ENCODE data around the gene SCGB1C2.

Gene SCGB1C2

DNA sequence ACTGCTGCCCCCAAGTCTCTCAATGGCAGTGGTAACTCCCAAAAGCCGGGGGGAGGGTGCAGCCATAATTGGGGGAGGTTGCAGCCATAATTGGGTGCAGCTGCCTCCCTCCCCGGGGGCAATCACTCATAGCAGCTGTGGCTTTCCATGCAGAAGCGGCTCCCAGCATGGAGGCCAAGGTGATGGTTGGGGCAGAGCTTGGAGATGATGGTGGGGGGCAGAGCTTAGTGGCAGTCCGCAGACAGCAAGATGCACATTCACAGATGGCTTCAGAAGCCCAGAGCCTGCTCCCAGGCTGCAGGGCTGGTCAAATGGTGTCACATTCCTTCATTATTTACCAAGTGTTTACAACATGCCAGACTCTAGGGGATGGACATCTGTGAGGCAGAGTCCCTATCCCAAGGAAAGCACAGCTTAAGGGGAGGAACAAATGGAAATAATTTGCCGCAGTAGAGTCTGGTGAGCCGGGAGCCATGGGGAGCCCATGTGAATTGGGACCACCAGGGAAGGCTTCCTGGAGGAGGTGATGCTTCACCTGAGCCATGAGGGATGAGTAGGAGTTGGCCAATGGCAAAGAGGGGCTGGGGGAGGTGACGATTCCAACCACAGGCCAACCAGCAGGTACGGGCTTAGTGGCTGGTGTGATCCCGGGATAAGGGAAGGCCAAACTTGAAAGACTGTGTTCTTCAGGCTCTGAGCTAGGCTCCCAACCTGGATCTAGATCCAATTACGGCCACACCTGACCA lies 36.0 kb downstream of the SCGB1C2 start:
- DNase-seq, result no peak

DNA sequence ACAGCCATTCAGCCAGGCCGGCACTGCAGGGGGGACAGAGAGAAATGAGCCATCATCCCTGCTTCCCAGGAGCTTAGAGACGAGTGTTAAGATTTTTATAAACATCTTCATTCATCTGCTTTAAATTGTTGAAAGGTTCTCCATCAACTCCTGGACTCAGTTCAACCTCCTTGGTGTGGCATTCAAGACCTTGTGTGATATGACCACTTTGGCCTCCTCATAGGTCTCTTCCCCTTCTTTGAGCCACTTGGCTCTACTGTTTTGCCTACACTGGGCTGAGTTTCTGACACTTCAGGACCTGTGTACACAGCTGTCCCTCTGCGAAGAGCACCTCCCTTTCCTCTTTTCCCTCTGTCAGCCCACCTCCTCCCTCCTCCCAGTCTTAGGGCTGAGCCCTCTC lies 39.8 kb downstream of the SCGB1C2 start:
- DNase-seq, result no peak

DNA sequence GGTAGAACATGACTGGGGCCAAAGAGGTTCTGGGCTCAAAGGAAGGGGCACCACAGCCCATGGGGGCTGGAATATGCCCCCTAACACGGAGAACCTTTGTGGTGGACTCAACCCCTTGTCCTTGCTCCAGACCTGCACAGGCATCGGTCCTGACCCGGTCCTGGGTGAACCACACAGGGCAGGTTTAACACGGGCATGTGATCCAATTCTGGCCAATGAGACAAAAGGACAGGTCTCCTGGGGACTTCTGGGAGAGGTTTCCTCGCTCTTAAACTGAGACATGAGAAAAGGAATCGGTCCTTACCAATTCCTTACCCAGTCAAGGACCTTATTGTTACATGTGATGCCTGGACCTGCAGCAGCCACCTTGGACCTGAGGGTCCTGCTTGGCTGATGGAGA lies 40.4 kb downstream of the SCGB1C2 start:
- DNase-seq, result no peak

DNA sequence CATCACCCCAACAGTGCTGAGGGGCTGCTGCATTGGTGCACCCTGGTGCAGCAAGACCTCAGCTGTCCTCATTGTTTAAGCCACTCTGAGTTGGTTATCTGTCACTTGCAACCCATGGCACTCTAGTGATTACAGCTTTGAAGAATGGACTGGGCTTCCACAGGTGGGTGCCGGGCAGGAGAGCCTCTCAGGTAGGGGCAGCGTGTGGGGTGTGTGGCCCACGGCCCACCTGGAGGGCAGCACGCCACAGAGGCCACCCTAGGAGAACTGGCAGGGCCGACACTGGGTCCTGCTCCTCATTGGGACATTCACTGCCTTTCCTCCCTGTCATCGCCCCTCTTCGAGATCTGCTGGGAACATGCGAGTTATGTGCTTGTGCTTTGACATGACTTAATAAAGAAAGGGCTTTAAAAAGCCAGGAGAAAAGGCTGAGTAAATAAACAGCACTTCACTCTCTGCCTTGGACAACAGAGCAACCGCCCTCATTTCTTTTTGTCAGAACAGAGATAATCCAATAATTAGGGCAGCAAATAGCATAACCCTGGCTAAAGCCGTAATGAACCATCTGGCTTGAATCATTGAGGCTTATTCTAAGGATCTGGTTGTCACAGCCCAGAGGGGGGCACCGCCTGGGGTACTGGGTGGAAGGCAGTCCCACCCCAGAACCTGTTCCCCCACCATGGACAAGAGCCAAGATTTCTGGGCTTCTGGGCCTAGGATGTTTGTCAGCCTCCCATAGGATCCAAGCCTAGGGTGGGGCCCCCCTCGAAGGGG lies 41.1 kb downstream of the SCGB1C2 start:
- no peak for DNase-seq

DNA sequence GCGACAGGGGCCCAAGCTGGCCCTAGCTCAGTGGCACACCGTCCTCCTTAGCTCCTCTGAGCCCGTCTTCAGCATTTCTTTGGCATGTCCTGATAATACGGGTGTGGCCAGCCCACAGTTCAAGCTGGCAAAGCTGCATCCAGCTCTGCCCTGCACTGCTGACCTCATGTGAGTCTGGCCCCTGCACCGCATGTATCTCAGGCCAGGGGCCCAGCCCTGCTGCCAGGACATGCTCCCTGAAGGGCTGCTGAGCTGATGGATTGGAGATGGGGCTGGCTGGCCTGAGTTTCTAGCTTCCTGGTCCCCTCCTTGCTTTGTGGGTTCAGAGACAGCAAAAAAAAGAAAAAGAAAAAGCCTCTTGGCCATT lies 41.7 kb downstream of the SCGB1C2 start:
- DNase-seq, result no peak

DNA sequence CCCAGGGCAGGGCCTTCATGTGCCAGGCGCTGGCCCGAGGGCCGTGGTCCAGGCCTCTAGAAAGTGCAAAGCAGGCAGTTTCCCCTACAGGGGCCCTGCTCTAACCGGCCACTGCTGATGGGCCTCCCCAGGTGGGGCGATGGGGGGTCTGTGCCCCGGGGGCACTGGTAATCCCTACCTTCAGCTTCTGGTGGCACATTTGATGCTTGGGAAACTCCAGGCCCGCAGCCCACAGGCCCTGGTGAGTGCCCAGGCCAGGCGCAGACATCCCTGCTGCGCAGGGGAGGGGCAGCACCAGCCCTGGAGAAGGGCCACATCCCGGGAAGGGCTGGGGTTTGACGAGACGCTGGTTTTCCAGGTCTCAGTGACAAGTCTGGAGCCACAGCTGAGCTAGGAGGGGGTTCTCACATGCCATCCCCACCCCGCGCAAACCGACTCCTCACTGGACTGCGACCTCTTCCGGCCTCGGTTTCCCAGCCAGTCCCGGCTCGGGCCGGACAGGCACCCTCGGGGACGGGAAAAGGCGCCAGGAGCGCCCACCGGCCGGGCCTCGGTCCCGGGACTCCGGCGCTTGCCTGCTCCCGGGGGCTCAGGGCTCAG lies 42.5 kb downstream of the SCGB1C2 start:
- DNase-seq, result no peak

DNA sequence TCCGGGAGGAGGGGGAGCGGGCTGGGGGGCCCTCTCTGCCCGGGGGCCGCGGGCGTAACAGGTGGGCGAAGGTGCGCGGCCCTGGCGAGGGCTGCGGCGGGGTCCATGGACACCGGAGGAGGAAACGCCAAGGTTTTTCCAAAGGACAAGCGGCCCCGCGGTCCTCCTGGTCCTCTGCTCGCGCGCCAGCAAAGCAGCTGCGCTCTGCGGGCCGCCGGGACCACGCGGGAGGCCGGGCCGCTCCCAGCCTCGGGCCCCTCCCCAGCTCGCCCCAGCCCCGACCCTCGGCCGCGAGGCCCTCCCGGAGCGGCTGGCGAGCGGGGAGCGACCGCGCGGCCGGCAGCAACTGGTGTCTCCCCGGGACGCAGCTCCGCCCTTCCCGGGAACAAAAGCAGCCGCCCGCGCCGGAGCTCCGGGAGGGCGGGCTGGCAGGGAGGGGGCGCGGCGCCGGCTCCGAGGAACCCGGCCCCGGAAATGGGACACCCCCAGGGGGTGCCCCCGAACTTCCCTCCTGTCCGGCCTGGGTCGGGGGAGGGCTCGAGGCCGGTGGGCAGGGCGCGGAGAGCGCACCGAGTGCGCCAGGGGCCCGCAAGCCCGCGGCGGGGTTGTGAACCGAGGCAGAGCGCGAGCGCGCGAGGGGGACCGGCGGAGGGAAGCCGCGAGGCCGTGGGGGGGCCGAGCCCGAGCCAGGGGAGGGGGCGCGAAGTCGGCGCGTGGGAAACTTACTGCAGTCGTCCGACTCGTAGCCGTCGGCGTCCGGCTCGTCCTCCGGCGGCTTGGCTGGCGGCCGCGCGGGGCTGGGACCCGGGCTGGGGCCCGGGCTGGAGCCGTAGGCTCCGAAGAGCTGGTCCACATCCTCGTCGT lies 43.2 kb downstream of the SCGB1C2 start:
- DNase-seq, result no peak

DNA sequence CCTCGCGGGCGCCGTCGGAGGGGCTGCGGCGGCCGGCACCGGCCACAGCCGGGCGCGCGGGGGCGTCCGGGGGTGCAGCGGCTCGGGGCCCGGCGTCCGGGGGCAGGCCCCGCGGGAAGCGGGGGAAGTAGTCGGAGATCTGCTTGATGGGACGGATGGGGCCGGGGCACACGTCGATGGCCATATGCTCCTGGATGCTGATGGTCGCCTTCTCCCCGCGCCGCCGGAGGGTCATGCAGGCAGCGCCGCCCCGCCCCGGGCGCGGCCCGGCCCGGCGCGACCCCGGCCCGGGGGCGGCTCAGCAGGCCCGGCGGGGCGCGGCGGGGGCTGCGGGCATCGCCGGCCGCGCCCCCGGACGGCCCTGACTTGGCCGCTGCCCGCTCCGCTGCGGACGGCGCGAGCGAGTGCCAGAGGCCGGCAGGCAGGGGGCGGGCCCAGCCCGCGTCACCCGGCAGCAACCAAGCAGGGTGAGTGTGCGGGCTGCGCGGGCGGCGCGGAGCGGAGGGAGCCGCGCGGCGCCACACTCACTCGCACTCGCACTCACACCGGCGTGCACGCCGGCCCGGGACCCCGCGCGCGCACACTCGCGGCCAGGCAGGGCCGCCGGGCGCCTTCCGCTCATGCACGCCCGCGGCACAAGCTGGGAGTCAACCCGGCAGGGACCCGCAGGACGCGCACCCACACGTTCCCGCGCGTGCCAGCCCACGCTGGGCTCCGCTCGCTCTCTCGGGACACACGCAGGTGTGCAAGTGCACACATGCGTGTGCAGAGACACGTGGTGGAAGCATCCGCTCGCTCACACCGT lies 44.1 kb downstream of the SCGB1C2 start, which contains the start of gene DOC2B:
Gene DOC2B (minus strand): TSS at position 406 of the 805 bp plus-strand sequence. CDS start 171 bp downstream, at position 235.
- no peak for DNase-seq

DNA sequence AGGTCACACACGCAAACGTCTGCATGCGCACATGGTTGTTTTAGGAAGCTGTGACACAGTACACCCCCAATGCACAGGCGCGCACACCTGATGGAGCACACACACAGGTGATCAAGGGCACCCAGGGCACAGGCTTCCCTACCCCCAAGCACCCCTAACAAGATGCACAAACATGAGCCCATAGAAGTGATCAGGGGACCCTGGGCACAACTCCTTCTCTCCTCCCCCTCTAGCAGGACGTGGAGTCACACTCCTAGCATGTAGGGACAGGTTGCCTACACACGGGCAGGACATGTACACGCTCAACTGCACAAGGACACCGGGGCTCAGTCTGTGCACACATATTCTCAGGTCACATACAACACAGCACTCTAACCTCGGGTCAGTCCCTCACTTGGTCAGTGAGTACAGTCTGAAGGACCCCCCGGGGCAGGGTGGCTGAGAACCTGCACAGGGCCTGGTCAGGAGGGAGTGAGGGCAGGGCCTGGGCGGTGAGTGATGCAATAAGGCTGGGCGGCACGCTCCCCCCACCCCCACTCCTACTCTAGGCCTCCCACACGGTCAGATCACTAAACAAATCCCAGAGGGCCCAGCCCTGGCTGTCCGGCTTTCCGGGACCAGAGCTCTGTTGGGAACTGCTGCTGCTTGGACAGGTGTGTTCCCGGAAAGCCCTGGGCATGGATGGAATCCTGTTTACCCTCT lies 44.8 kb downstream of the SCGB1C2 start:
- DNase-seq, result no peak

DNA sequence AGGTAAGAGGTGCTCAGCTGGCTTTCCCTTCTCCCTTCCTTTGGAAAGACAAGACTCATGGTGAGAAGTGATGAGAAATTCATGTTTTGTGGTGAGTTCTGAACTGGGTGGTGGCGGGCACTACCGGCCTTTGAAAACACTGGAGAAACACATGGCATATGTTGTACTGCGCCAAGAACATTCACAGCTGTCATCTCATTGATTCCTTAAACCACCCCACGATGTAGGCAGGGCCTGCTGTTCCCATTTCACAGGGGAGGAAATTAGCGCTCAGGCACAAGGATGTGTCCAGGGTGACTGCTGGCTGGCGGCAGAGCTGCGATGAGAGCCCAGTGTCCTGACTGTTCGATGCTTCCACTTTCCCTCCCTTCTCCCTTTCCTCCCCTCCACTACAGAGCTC lies 45.7 kb downstream of the SCGB1C2 start:
- DNase-seq, result no peak

DNA sequence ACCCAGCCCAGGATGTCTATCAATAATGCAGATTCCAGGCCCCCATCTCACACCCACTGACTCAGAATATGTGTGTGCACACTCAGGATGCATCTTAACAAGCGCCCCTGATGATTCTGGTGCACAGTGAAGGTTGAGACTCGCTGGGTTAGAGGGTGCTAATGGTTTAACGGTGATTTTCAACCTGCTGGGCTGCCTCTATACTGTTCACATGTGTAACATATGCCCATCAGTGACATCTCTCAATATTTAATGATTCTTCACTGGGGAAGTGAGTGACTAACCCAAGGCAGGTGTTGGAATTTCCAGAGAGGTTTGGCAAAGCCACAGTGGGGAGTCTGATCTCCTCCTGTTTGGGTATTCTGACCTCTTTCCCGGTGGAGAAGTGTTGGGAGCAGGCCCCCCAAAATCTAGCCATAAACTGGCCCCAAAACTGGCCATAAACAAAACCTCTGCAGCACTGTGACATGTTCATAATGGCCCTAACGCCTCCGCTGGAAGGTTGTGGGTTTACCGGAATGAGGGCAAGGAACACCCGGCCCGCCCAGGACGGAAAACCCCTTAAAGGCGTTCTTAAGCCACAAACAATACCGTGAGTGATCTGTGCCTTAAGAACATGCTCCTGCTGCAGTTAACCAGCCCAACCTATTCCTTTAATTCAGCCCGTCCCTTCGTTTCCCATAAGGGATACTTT lies 48.2 kb downstream of the SCGB1C2 start:
- DNase-seq, result no peak

DNA sequence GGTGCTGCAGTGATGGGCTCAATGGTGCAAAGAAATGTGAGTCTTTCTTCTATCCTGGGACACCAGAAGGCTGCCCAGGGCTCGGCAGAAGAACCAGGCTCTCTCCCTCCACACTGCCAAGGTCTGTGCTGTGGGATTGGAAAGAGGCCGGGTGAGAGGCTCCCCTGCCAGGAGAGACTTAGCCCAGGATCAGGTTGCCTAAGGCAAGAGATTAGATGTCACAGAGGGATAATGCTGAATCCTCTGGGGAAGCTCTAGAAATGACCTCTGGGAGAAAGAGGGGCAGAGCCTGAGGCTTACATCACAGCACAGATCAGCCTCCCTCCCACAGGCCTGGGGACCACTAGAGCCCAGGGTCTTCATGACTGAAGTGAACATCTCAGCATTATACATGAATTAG lies 49.8 kb downstream of the SCGB1C2 start:
- no peak for DNase-seq
